Keratinocyte (primary cell): Measurements from ENCODE around the gene DMXL1.

ENCODE experiments used
- CTCF ChIP-seq, 3 experiments: IDR thresholded peaks in 1 of 3; conservative IDR thresholded peaks in 1 of 3; optimal IDR thresholded peaks in 1 of 3; 2 replicates in 2 of 3; 3 replicates in 1 of 3; pipeline versions ENCODE3 to v1.5.1; 2011; ENCODE audit warnings: low read length in 3 of 3, mild to moderate bottlenecking in 3 of 3, moderate library complexity in 2 of 3, control low read depth in 1 of 3, inconsistent platforms in 1 of 3; ENCODE audit not compliant: insufficient read depth in 2 of 3; ENCODE audit errors: extremely low read depth in 1 of 3
- EZH2 ChIP-seq: IDR thresholded peaks from one replicate; pipeline ENCODE4 v1.6.1; 2012; ENCODE audit warnings: inconsistent platforms, mild to moderate bottlenecking, low read length, moderate library complexity

- TF ChIP-seq CTCF (optimal IDR thresholded peaks at IDR 0.05 in 1 of 3, IDR thresholded peaks at IDR 0.05 in 1 of 3, conservative IDR thresholded peaks at IDR 0.05 in 1 of 3; ENCODE audit: extremely low read depth in 1 of 3, insufficient read depth in 2 of 3, low read length in 3 of 3) = no peak
- TF ChIP-seq EZH2 = no peak
Measured at GRCh38 chr5:119021149-119021732, 49.6 kb upstream of the DMXL1 start.
